ENCODE measurements around the gene ATP1A1.

The ATP1A1 gene

DNA sequence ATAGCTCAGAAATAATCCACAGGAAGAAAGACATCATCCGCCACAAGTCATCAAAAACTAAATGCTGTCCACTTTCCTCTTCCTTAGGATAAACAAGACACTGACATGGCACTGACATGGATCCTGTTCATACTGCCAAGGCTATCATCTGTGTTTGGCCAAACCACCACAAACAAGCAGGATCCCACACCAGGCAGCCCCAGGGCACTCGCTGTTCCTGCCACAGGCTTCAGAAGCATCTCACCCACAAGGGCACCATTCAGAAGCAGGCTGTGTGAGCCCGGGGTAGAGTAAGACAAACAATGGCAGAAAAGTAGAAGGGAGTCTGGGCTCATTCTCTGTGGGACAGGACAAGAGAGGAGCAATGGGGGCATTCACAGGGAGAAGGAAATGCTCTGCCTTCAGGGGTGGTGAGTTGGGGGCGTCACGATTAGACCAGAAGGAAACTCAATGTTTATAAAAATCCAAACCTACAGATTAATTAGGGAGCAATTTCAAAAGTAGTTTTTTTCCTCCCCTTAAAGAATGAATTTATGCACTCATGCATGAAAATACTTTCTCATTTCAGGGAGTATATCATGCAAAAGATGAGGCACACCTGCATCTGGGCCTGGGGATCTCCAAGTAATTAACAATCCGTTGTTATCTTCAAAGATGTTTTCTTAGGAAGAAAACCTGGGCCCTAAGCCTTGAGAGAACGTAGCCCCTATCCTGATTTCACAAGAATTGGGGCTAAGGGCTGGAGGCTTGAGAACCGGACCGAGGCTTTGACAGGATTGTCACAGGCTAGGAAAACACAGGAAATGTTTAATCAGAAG lies 43.3 kb upstream of the ATP1A1 start:
- no peak overlapping the region for H3K4me3 ChIP-seq (ENCODE audit: low read depth, low read length)
- TF ChIP-seq, protein P1, sequence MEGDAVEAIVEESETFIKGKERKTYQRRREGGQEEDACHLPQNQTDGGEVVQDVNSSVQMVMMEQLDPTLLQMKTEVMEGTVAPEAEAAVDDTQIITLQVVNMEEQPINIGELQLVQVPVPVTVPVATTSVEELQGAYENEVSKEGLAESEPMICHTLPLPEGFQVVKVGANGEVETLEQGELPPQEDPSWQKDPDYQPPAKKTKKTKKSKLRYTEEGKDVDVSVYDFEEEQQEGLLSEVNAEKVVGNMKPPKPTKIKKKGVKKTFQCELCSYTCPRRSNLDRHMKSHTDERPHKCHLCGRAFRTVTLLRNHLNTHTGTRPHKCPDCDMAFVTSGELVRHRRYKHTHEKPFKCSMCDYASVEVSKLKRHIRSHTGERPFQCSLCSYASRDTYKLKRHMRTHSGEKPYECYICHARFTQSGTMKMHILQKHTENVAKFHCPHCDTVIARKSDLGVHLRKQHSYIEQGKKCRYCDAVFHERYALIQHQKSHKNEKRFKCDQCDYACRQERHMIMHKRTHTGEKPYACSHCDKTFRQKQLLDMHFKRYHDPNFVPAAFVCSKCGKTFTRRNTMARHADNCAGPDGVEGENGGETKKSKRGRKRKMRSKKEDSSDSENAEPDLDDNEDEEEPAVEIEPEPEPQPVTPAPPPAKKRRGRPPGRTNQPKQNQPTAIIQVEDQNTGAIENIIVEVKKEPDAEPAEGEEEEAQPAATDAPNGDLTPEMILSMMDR (IDR thresholded peaks at IDR 0.05; ENCODE audit: borderline replicate concordance, insufficient read depth, low read depth, low read length): no peak

- H3K4me3 ChIP-seq (ENCODE audit: low read depth, low read length): no peak overlapping the region
- TF ChIP-seq, protein P1 (IDR thresholded peaks at IDR 0.05; ENCODE audit: borderline replicate concordance, insufficient read depth, low read depth, low read length): no peak
Measured at GRCh38 chr1:116330342-116330652, 42.7 kb upstream of the ATP1A1 start.

DNA sequence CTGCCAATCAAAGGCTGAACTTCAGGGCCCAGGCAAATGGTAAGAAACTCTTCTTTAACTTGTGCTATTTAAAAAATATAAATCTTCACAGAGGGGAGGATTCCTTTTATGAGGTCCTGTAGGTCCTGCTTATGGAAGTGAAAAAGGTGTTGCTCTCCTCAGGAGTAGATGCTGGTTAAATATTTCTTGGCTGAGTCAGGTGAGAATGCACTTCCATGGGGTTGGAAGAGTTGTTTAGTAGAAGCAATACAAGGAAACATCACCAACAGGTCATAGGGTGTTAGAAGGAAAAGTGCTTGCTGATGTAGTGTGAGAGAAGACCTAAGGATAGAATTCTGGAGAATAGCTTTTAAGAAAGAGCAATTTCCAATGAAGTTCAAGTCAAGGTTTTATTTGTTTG lies 42.2 kb upstream of the ATP1A1 start:
- TF ChIP-seq, protein P1 (IDR thresholded peaks at IDR 0.05; ENCODE audit: borderline replicate concordance, insufficient read depth, low read depth, low read length): no peak
- H3K4me3 ChIP-seq (ENCODE audit: low read depth, low read length): no peak overlapping the region

DNA sequence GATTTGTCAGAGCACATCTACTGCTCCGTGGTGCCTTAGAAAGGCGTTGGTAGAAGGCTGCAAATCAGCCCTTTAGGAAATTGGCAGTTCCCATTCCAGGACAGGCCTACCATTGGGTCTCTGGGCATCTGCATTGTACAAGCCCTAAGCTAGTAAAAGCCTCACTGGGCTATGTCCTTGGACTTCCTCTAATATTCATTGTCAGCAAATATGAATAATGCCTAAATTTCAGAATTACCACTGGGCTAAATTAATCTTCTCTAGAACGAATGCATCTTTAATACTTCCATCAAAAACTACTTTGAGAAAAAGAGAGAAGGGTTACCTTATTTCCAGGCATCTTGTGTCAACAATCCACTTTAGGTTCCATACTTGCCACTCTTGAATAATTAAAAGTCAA lies 41.5 kb upstream of the ATP1A1 start:
- no peak overlapping the region for H3K4me3 ChIP-seq (ENCODE audit: low read depth, low read length)
- TF ChIP-seq, protein P1 (IDR thresholded peaks at IDR 0.05; ENCODE audit: borderline replicate concordance, insufficient read depth, low read depth, low read length): no peak

- H3K4me3 ChIP-seq (ENCODE audit: low read depth, low read length): no peak overlapping the region
- TF ChIP-seq, protein P1 (IDR thresholded peaks at IDR 0.05; ENCODE audit: borderline replicate concordance, insufficient read depth, low read depth, low read length): no peak
Measured at GRCh38 chr1:116332451-116332850, 40.6 kb upstream of the ATP1A1 start.

DNA sequence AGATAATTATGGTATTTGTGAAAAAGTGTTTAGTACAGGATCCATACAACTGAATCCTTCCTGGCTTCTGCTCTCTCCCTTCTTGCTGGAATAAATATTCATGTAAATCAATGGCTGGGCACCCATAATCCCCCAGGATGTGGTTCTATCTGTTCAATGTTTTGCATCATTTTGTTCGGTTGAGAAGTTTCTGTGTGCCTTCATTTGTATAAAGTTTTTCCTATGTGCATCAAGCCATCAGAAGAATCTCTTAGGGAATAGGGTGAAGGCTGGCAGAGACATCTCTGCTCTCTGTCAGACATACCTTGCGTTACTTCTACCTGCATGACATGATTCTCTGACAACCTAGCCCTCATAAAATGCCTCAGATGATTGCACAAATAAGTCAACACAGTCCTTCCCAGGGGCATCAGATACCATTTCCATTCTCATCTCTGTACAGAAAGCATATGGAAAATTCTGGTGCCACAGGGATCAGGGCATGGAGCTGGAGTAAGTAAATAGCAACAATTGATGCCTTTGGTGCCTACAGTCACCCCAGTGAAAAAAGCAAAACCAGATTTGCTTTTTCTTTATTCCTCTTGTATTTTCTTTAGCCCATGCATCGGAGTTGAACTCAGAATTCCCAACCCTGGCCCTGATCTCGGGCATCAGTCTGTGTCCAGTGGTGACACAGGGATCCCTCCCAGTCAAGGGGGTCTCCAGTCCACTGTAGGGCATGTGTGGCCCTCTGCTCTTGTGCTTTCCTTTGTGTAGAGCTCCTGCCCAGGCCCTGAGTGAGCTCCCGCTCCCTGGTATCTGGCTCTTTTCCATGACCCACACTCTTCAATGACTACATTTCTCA lies 39.7 kb upstream of the ATP1A1 start:
- TF ChIP-seq, protein P1 (IDR thresholded peaks at IDR 0.05; ENCODE audit: borderline replicate concordance, insufficient read depth, low read depth, low read length): no peak
- no peak overlapping the region for H3K4me3 ChIP-seq (ENCODE audit: low read depth, low read length)
